GM21825 (cell line): ENCODE measurements around the gene C2.

ENCODE experiments used
- ATAC-seq: cut with Tn5 transposase; IDR thresholded peaks from one replicate; pipeline ENCODE4 v1.9.1; 2021; ENCODE audit warnings: mild to moderate bottlenecking, moderate library complexity; ENCODE audit not compliant: unreplicated experiment

C2 gene

DNA sequence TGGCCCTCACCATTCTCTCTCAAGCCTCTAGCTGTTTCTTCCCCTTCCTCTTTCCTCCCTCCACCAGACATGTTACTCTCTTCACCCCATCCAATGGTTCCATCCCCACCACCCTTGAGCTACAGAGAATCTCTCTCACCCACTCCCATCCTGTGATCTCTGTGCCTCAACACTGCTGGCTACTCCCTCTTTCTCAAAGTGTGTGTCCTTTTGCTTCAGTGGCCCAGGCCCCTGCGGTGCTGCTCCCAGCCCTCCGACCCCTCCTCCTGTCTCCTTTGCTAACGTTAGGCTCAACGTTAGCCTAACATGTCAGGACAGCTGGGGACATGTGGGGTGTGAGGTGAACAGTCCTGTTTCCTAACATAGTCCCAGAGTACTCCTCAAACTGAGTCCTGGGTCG is 25.4 kb downstream of the C2 start:
- no peak for ATAC-seq

DNA sequence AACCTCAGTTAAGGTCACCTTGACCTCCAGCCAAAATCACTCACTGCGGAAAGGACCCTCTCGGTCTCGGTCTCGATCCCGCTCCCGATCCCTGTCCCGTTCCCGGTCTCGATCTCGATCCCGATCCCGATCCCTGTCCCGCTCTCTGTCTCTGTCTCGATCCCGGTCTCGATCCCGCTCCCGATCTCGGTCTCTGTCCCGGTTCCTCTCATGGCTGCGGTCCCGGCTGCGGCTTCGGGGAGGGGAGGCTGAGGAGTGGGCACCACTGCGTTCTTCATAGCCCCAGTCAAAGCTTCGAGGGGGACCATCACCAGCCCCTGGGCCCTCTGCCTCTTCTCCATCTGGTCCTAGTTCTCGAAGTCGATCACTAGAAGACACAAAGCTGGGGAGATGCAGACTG is 27.0 kb downstream of the C2 start:
- ATAC-seq: no peak

DNA sequence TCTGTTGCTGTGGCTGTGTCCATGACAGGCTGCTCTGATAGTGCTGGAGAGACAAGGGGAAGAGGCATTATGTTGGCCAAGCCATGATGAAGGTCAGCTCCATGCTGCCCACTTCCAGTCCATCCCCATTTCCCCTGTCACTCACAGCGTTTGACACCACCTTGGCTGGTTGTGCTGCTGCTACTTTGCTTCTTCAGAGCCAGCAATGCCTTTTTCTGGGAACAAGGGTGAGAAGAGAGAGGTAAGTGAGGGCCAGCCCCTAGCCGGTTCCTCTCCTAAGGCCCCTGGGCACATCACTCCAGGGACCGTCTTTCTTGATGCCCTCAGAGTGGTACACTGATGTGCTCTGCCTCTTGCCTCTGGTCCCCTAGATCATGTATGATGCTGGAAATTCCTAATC is 29.3 kb downstream of the C2 start:
- no peak for ATAC-seq

DNA sequence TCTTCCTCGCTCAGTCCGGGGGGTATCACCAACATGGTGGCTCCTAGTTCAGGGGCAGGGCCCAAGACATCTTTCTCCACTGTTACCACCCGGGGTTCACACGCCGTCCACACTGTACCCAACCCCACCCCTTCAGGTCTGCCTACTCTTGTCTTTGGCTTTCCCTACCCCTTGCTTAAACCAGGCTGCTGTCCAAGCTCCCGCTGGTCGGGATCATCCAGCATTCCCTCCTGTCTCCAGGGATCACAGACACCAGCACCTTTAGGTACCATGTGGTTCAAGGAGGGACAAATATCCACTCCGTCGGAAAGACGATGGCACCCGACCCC is 30.9 kb downstream of the C2 start:
- ATAC-seq: peak; percentile 6

DNA sequence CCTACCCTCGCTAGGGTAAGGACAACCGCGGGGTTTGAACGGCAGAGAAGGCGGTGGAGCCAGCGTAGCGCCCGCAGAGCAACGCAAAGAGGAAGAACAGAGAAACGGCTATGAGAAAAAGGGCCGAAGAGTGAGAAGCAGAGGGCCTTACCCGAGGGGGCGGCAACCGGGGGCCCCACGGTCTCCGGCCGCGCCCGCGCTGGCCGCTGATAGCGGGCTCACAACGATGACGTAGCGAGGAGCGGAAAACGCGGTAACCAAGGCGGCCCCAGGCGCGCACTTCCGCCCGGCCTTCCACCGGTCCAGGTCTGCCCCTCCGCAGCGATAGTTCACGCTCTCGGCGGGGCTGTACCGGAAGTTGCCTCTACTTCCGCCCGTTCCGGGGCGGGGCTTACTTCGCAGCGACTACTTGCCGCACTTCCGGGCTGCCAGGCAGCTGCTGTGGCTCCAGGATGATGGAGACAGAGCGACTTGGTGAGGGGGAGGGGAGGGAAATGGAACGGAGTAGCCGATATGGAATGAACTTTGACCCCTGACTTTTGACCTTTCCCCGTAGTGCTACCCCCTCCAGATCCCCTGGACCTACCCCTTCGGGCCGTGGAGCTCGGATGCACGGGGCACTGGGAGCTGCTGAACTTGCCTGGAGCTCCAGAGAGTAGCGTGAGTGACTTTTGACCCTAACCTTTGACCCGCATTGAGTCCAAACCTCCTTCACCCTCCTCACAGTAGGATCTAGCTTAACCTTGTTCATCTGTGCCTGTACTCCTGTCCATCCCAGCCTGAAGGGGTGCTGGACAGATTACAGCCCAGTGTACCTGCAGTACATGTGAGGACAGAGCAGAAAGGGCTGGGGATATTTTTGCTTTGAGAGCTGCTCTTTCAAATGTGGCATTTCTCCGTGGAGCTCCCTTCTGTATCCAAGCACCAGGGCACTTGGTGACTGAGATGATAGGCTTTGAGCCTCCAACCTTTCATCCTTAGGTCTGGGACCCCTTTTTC is 31.5 kb downstream of the C2 start, which contains the start of the genes NELFE and SKIC2:
TSS of gene NELFE (minus strand) at position 231 of the 999 bp plus-strand sequence. CDS start 525 bp downstream, outside the sequence.
TSS of gene SKIC2 (plus strand) at position 435 of the 999 bp plus-strand sequence. CDS start at position 453, 18 bp downstream.
- peak; percentile 91 for ATAC-seq

DNA sequence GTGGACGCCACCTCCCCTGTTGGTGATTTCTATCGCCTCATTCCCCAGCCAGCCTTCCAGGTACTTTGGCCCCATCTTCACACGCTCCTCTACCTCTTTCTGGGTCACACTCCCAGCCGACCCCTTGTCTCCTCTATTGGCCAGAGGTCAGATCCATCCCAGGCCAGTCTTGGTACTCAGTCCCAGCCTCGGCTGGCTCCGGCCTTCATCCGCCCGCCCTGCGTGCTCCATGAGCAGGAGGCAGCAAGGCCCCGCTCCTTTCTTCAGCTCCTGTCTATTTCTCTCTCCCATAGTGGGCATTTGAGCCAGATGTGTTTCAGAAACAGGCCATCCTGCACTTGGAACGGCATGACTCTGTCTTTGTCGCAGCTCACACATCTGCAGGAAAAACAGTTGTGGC is 34.1 kb downstream of the C2 start:
- no peak for ATAC-seq

DNA sequence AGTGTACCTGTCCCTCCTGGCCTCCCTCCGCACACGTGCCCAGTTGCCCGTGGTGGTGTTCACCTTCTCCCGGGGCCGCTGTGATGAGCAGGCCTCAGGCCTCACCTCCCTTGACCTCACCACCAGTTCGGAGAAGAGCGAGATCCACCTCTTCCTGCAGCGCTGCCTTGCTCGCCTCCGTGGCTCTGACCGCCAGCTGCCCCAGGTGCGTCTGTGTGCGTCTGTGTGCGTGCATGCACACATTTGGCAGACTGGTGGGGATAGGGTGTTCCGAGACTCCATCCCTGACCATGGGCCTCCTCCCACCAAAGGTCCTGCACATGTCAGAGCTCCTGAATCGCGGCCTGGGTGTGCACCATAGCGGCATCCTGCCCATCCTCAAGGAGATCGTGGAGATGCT is 36.4 kb downstream of the C2 start:
- ATAC-seq: no peak

DNA sequence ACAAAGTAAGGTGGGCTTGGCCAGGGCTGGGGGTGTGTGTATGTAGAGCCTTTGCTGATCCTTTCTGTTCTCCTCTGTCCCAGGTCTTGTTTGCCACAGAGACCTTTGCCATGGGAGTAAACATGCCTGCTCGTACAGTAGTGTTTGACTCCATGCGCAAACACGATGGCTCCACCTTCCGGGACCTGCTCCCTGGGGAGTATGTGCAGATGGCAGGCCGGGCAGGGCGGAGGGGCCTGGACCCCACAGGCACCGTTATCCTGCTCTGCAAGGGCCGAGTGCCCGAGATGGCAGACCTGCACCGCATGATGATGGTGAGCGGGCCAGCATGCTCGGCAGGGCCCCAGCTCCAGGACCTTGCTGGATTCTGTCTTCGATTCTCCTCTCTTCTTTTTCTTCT is 38.2 kb downstream of the C2 start:
- no peak for ATAC-seq

DNA sequence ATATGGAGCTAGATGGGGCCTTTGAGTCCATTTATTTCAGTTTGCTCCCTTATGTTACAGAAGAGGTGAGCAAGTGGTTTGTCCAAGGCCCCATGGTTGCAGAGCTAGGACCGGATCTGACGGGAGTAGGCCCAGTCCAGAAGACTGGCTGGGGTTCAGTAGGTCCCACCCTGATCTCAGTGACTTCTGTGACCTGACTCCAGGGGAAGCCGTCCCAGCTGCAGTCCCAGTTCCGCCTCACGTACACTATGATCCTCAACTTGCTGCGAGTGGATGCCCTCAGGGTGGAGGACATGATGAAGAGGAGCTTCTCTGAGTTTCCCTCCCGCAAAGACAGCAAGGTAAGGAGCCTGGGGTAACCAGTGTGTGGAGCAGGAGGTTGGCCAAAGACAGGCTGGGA is 39.0 kb downstream of the C2 start:
- ATAC-seq: no peak

DNA sequence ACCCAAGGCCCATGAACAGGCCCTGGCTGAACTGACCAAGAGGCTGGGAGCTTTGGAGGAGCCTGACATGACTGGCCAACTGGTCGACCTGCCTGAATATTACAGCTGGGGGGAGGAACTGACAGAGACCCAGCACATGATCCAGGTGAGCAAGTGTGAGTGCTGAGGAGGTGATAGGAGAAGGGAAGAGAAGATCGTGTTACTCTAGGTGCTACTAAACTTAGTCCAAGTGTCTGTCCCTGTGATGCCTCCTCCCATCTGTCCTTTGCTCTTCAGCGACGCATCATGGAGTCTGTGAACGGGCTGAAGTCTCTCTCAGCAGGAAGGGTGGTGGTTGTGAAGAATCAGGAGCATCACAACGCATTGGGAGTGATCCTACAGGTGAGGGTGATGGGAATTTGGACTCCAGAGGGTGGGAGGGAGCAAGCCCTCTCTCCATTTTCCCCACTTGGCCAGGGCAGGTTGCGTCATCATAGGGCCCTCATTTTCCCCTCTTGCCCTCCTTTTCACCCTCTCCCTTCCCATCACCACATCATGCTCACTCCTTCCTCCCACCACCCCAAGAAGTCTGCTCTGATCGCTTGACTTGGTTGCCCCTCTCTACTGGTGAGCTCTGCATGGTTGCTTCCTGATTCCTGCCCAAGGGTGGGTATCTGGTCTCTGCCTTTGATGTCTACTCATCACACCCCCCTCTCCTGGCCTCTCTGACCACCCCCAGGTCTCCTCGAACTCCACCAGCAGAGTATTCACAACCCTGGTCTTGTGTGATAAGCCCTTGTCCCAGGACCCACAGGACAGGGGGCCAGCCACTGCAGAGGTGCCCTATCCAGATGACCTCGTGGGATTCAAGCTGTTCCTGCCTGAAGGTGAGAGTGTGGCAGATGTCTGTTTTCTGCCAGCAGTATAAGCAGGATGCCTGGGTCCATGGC is 39.7 kb downstream of the C2 start:
- ATAC-seq: no peak

DNA sequence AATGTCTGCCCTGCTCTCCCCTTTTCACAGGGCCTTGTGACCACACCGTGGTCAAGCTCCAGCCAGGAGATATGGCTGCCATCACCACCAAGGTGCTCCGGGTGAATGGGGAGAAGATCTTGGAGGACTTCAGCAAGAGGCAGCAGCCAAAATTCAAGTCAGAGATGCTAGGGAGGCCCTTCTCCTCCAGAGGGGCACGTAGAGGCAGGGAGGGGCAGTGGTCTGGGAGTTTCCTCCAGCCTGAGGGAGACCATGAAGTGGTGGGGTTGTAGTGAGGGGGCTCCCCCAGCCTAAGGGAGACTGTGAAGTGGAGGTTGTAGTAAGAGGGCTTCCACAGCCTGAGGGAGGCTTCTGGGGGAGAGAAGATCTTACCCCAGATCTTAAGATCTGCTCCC is 40.4 kb downstream of the C2 start:
- ATAC-seq: no peak

DNA sequence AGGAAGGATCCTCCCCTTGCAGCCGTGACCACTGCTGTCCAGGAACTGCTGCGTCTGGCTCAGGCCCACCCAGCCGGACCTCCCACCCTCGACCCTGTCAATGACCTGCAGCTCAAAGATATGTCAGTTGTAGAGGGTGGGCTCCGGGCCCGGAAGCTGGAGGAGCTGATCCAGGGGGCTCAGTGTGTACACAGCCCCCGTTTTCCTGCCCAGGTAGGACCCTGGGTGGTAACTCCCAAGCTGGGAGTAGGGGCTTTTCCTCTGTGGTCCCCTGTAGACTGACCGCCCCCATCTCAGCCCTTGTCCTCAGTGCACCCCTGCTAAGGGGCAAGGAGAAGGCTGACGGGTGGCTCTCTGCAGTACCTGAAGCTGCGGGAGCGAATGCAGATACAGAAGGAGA is 40.8 kb downstream of the C2 start:
- no peak for ATAC-seq

DNA sequence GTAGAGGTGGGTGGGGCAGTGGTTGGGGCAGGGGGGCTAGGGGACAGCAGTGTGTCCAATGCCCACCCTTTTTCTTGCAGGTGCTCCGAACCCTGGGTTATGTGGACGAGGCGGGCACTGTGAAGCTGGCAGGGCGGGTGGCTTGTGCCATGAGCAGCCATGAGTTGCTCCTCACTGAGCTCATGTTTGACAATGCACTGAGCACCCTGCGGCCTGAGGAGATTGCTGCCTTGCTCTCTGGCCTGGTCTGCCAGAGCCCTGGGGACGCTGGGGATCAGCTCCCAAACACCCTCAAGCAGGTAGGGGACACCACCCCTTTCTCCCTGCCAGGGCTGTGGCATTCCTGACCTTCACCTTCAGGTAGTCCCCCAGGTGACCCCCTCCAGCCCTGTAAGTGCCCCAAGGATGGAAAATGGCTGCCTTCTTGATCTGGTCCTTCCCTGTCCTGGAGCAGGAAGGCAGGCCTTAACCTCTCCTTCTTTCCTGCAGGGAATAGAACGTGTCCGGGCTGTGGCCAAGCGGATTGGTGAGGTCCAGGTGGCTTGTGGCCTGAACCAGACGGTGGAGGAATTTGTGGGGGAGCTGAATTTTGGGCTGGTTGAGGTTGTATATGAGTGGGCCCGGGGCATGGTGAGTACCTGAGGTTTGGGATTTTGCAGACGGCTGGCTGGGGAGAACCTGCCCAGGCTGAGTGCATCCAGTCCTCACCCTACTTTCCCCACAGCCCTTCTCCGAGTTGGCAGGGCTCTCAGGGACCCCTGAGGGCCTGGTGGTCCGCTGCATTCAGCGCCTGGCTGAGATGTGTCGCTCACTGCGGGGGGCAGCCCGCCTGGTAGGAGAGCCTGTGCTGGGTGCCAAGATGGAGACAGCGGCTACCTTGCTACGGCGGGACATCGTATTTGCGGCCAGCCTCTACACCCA is 41.5 kb downstream of the C2 start:
- ATAC-seq: no peak

DNA sequence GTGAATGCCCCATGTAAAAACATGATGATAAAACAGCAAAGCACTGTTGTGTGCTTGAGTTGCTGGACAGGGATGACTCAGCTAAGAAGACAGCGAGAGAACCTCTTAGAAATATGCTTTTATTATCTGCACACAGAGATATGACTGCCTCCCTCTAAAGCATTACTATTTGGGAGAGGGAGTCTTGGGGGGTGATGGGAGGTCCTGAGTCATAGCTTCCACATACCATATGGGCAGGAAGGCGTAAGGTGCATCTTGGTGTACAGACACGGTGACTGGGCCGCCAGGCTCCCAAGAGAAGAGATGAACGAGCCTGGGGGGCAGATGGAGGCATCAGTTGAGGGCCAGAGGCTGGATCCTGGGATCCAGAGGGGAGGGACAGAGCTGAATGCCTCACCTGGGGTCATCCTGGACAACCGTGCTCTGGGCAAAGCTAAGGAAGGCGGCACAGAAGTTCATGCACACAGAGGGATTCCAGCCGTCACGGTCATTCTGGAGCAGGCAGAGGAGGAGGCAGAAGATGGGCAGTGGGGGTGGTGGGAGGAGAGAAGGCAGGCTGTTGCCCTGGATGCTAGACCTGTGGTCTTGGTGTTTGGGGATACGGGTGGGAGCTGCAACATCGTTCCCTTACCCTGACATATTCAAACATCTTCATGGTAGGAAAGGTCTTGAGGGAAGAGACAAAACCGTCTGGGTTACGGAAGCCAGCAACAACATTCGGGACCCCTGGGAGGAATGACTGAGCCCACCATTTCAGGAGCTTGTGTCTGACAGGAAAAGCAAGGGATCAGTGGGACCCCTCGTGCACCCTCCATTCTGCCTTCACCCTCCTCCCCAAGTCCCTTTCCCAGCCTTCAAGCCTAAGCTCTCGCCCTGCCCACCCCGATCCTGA is 42.4 kb downstream of the C2 start:
- ATAC-seq: no peak

DNA sequence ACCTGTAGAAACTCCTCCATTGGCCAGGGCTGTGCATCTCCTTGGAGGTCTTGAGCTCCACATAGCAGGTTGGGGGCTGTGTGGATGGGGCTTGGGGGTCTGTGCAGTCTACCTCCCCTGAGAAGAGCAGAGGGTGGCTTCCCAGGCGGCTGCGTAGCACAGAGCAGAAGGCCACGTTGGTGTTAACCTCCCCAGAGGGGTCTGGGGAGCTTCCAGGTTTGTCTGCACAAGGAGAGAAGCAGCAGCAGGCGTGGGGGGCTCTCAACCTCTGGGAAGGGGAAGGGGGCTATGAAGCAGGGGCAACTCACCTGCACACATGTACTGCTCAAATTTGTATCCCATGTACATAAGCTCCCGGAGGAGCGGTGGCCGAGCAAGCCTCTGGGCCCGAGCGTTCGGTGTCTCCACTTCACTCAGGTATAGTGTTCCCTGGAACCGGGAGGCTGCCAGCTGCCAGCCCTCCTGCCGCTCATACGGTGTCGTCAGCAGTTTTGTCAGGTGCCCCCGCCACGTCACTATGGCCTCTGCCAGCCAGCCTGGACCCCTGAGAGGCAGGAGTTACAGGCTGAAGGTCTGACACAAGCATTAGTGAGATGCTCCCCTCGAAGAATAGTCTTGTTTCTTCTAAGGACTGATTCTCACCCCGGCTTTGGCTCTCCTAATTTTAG is 43.2 kb downstream of the C2 start:
- no peak for ATAC-seq

DNA sequence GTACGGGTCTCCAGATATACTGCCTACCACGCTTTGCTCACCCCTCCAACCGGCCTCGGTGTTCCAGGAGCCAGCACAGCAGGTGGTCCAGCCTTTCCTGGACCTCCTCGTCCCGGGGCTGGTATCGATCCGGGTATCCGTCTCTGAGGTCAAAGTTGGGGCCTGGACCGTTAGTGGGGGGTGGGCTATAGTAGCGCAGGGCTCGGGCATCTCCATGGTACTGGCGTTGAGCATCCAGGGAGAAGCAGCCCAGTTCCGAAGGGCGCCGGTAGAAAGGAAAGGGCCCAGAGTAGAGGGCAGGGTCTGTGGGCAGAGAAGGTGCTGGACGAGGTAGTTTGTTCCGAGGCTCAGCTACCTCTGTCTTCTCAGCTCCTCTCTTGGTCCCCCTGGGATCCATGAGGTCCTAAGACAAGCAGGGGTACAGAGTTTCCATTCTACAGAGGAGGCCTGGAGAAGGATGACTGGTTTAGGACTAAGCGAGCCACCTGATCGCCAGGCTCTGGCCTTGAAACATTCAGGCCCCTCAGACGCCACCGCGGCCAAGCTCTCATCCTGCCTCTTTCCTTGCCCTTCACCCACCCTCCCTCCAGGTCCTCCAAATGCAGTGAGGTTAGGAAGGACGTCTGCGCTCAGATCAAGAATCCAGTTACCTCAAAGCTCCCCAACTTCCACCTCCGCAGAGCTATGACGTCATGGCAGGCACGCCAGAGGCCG is 43.9 kb downstream of the C2 start:
- ATAC-seq: no peak

DNA sequence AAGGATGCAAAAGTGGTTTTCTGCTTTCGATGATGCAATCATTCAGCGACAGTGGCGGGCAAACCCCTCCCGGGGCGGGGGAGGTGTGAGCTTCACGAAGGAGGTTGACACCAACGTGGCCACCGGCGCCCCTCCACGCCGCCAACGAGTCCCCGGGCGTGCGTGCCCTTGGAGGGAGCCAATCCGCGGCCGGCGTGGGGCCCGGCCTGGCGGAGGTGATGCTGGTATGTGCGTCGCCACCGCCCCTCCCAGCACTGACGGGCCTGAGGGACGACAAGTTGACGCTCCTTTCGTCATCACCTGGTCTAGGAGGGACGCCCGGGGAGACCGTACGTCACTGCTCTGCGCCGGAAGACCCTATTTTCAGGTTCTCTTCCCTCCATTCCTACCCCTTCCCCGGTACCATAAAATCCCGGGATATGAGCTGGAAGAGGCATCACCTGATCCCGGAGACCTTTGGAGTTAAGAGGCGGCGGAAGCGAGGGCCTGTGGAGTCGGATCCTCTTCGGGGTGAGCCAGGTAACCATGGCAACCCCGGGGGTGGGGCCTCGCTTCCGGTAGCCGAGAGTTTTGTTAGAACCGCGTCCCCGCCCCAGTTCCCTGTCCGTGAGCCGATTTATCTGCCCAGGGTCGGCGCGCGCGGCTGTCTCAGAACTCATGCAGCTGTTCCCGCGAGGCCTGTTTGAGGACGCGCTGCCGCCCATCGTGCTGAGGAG is 44.6 kb downstream of the C2 start, which contains the start of gene DXO:
TSS of gene DXO (minus strand) at position 146 of the 716 bp plus-strand sequence. CDS start 463 bp downstream, outside the sequence.
- peak; percentile 77 for ATAC-seq
